ENCODE data around the gene PPFIA3.

GRCh38 chr19:49127674-49128544, 8.6 kb downstream of the PPFIA3 start:
- TF ChIP-seq ZNF274 (IDR thresholded peaks at IDR 0.05; ENCODE audit: low read depth, low read length) (no peak), YY1 (IDR thresholded peaks at IDR 0.05; ENCODE audit: insufficient read depth, insufficient read length) (no peak)

Measured in NT2/D1 (cell line).